Measurements from ENCODE around the gene IGHMBP2. TPM values are rescaled to one million over a fixed set of nuclear protein-coding genes. Genes with fewer than 3 reads are reported as not detected.
"Not testable (repeated sequence)": the region's sequence is repeated elsewhere in the genome, so short reads cannot be mapped to it uniquely, and the experiment has no call there.

The IGHMBP2 gene
- total RNA-seq, 1 experiment from 2014 or later, result 27.8 TPM

GRCh38 chr11:68855205-68855981 lies 48.3 kb upstream of the IGHMBP2 start:
- Histone ChIP-seq H3K4me1 (ENCODE audit: control insufficient read depth, insufficient read depth, low read length) (peaks cover 9% of the 10 kb centered on the region; the same call in 1 of the 2 replicates), H3K4me3 (ENCODE audit: low read depth in 2 of 2, low read length in 2 of 2) (peak overlapping the region; percentile 56 to 72), H3K9me3 (ENCODE audit: control insufficient read depth, insufficient read depth, low read depth, low read length) (no peaks in the 10 kb centered on the region), H3K36me3 (ENCODE audit: control insufficient read depth, insufficient read depth, low read length) (no peaks in the 10 kb centered on the region), H3K27me3 (ENCODE audit: control insufficient read depth, insufficient read depth, low read length) (no peaks in the 10 kb centered on the region), H3K27ac (ENCODE audit: low read length) (peak overlapping the region; percentile 73)
- in situ Hi-C loops (cut with HindIII; ENCODE audit: low pct_unique_long_range_greater_than_20kb, low sequenced_read_pairs) (no loop called here), intact Hi-C loops (cut with micrococcal nuclease; ENCODE audit: unreplicated experiment) (no loop called here)
- ChIA-PET CTCF (no interaction called here), POLR2A (no interaction called here)
- DNase-seq (ENCODE audit: low read depth, low spot score) (no peak), ATAC-seq (peak; percentile 92)
- no peak for TF ChIP-seq CTCF (IDR thresholded peaks at IDR 0.05)
- TF ChIP-seq REST (IDR thresholded peaks at IDR 0.05; ENCODE audit: insufficient read depth in 1 of 2, low read depth in 2 of 2, low read length in 1 of 2), result no peak
- TF ChIP-seq POLR2AphosphoS5 (IDR thresholded peaks at IDR 0.05; ENCODE audit: low read depth, low read length), result no peak
- no peak for TF ChIP-seq SIN3A (IDR thresholded peaks at IDR 0.05; ENCODE audit: borderline replicate concordance, insufficient read depth, low read depth, low read length)
- BruUV-seq (replicated peaks), result no TSS peak

- ATAC-seq; POLR2A ChIA-PET; CTCF ChIA-PET; H3K27ac ChIP-seq (ENCODE audit: low read length); BruUV-seq (replicated peaks); H3K4me1 ChIP-seq (ENCODE audit: control insufficient read depth, insufficient read depth, low read length); intact Hi-C loops (cut with micrococcal nuclease; ENCODE audit: unreplicated experiment); H3K27me3 ChIP-seq (ENCODE audit: control insufficient read depth, insufficient read depth, low read length); H3K4me3 ChIP-seq (ENCODE audit: low read depth in 2 of 2, low read length in 2 of 2); H3K9me3 ChIP-seq (ENCODE audit: control insufficient read depth, insufficient read depth, low read depth, low read length); in situ Hi-C loops (cut with HindIII; ENCODE audit: low pct_unique_long_range_greater_than_20kb, low sequenced_read_pairs); DNase-seq (ENCODE audit: low read depth, low spot score); H3K36me3 ChIP-seq (ENCODE audit: control insufficient read depth, insufficient read depth, low read length): not testable (repeated sequence)
Measured at GRCh38 chr11:68856425-68857030, 47.2 kb upstream of the IGHMBP2 start.

GRCh38 chr11:68857037-68857586 lies 46.6 kb upstream of the IGHMBP2 start:
- no peak overlapping the region for H3K27ac ChIP-seq (ENCODE audit: low read length)
- no TSS peak for BruUV-seq (replicated peaks)
- no peaks in the 10 kb centered on the region for H3K27me3 ChIP-seq (ENCODE audit: control insufficient read depth, insufficient read depth, low read length)
- POLR2A ChIA-PET, result no interaction called here
- H3K4me1 ChIP-seq (ENCODE audit: control insufficient read depth, insufficient read depth, low read length), result peaks cover 9% of the 10 kb centered on the region; the same call in 1 of the 2 replicates
- no peak overlapping the region for H3K4me3 ChIP-seq (ENCODE audit: low read depth in 2 of 2, low read length in 2 of 2)
- TF ChIP-seq SIN3A (IDR thresholded peaks at IDR 0.05; ENCODE audit: borderline replicate concordance, insufficient read depth, low read depth, low read length) (no peak), REST (IDR thresholded peaks at IDR 0.05; ENCODE audit: insufficient read depth in 1 of 2, low read depth in 2 of 2, low read length in 1 of 2) (no peak), POLR2AphosphoS5 (IDR thresholded peaks at IDR 0.05; ENCODE audit: low read depth, low read length) (no peak), CTCF (IDR thresholded peaks at IDR 0.05) (no peak; the same call in 1 of the 2 replicates), TCF7L2 (IDR thresholded peaks at IDR 0.05; ENCODE audit: low read depth, low read length) (no peak)
- no peaks in the 10 kb centered on the region for H3K9me3 ChIP-seq (ENCODE audit: control insufficient read depth, insufficient read depth, low read depth, low read length)
- intact Hi-C loops (cut with micrococcal nuclease; ENCODE audit: unreplicated experiment), result no loop called here
- DNase-seq (ENCODE audit: low read depth, low spot score) (no peak), ATAC-seq (no peak)
- CTCF ChIA-PET, result no interaction called here
- in situ Hi-C loops (cut with HindIII; ENCODE audit: low pct_unique_long_range_greater_than_20kb, low sequenced_read_pairs), result no loop called here
- no peaks in the 10 kb centered on the region for H3K36me3 ChIP-seq (ENCODE audit: control insufficient read depth, insufficient read depth, low read length)

Data from Panc1 (cell line).